Stomach (tissue), 9 donors: ENCODE results near the gene RFPL2. TPM values are rescaled to one million over a fixed set of nuclear protein-coding genes. Genes with fewer than 3 reads are reported as not detected.
"Not testable (repeated sequence)": the region's sequence is repeated elsewhere in the genome, so short reads cannot be mapped to it uniquely, and the experiment has no call there.

Experiments
- DNase-seq, 2 donors: peaks; one replicate each; pipeline versions ENCODE4 v3.0.0 to v3.0.0-alpha.2; 2013 to 2019
- H3K27ac ChIP-seq, 5 donors: fragments of 200-600 bp in 4 of 5; sonication (generic) in 4 of 5; one replicate each; pipeline ENCODE4 v1.5.1; 2013 to 2019; ENCODE audit warnings: mild to moderate bottlenecking in 1 of 5, moderate library complexity in 1 of 5
- H3K27me3 ChIP-seq, 3 donors: fragments of 200-600 bp; sonication (generic); one replicate each; pipeline ENCODE4 v1.5.1; 2017 to 2019; ENCODE audit warnings: mixed run types in 1 of 3
- H3K36me3 ChIP-seq, 4 donors: fragments of 200-600 bp; sonication (generic); 1 replicate in 3 of 4; 2 replicates in 1 of 4; pipeline ENCODE4 v1.5.1; 2016 to 2019
- H3K4me1 ChIP-seq, 4 donors: fragments of 200-600 bp; sonication (generic); one replicate each; pipeline ENCODE4 v1.5.1; 2016 to 2019
- H3K4me3 ChIP-seq, 4 donors: fragments of 200-600 bp; sonication (generic) in 3 of 4; one replicate each; pipeline ENCODE4 v1.5.1; 2016 to 2019; ENCODE audit warnings: mild to moderate bottlenecking in 1 of 4
- H3K9me3 ChIP-seq, 4 donors: fragments of 200-600 bp; sonication (generic); one replicate each; pipeline ENCODE4 v1.5.1; 2016 to 2019
- CTCF ChIP-seq, 7 experiments: fragments of 450-650 bp in 4 of 7; fragments of 200-600 bp in 3 of 7; sonication (generic) in 3 of 7; IDR thresholded peaks; one replicate each; pipeline ENCODE4 v1.5.1; 2016 to 2019; ENCODE audit warnings: antibody characterized with exemption in 7 of 7, control low read depth in 2 of 7, mild to moderate bottlenecking in 1 of 7
- EP300 ChIP-seq: sonication (generic); formaldehyde crosslinking; IDR thresholded peaks from one replicate; pipeline ENCODE4 v1.6.1; 2017; ENCODE audit warnings: antibody characterized with exemption
- POLR2A ChIP-seq, 4 donors: fragments of 450-650 bp; IDR thresholded peaks; one replicate each; pipeline ENCODE4 v1.6.1; 2016; ENCODE audit warnings: antibody characterized with exemption in 4 of 4, control low read depth in 2 of 4, mild to moderate bottlenecking in 1 of 4, moderate library complexity in 1 of 4
- POLR2AphosphoS5 ChIP-seq, 3 donors: sonication (generic); formaldehyde crosslinking; IDR thresholded peaks; one replicate each; pipeline ENCODE4 v1.6.1; 2016; ENCODE audit warnings: antibody characterized with exemption in 3 of 3
- WGBS, 5 donors: extraction: QIAGEN DNeasy Blood & Tissue Kit in 3 of 5; methylation state at CpG; one replicate each; pipeline versions ENCODE4 v1.1.5 to v1.1.7; 2013 to 2018; 5-methylcytosine and 5-hydroxymethylcytosine counted together
- intact Hi-C: fragments of 100-400 bp; cut with DNase I; formaldehyde crosslinking; loops from one replicate; pipeline ENCODE4 v1.15.1; 2023; ENCODE audit warnings: low total_unique reads
- polyA plus RNA-seq, 3 donors: library from polyadenylated mRNA; stranded (reverse); fragments of 200-250 nt; gene quantifications; one replicate each; pipeline ENCODE4 v1.2.3, GENCODE V29; 2013
- total RNA-seq, 5 donors: library from RNA; depleted of rRNA; stranded (reverse); fragments of >200 nt; gene quantifications; one replicate each; pipeline versions ENCODE4 v1.1.0 to v1.2.3, GENCODE V29; 2014 to 2016
- donor health status: healthy with polysubstance abuse.
- donor health status: Bipolar disorder and iron deficiency.
- donor health status: healthy.

RFPL2 gene
- total and polyA plus RNA-seq, 8 donors: not detected

- 79 to 84% (median 83%) methylated on average over 11 of the region's 11 CpGs for WGBS, 5 donors
These were observed 29.8 kb downstream of the RFPL2 start for GRCh38 chr22:32175115-32175514.

GRCh38 chr22:32165681-32166080 is 39.2 kb downstream of the RFPL2 start:
- 67 to 75% (median 72%) methylated on average over 6 of the region's 6 CpGs for WGBS, 5 donors
- TF ChIP-seq POLR2AphosphoS5 (IDR thresholded peaks at IDR 0.05) (no peak), POLR2A (IDR thresholded peaks at IDR 0.05) (no peak), EP300 (no peak), CTCF (IDR thresholded peaks at IDR 0.05) (no peak)
- Histone ChIP-seq H3K36me3 (no peaks in the 10 kb centered on the region), H3K9me3 (no peaks in the 10 kb centered on the region), H3K4me1 (no peaks in the 10 kb centered on the region), H3K27me3 (peaks cover 0 to 20% (median 0%) of the 10 kb centered on the region in 3 donors), H3K4me3 (no peak overlapping the region), H3K27ac (no peak overlapping the region)
- DNase-seq: no peak
- intact Hi-C loops: no loop called here

More at GRCh38 chr22:32175115-32175514, 29.8 kb downstream of the RFPL2 start:
- Histone ChIP-seq H3K27ac (no peak overlapping the region), H3K4me3 (no peak overlapping the region), H3K4me1 (peaks cover 0 to 10% (median 6%) of the 10 kb centered on the region in 4 donors), H3K9me3 (peaks cover 0 to 7% (median 0%) of the 10 kb centered on the region in 4 donors), H3K27me3 (peaks cover 14 to 73% (median 46%) of the 10 kb centered on the region in 3 donors), H3K36me3 (no peaks in the 10 kb centered on the region)
- no peak for DNase-seq
- intact Hi-C loops: no loop called here
- TF ChIP-seq CTCF (IDR thresholded peaks at IDR 0.05) (no peak), EP300 (no peak), POLR2AphosphoS5 (IDR thresholded peaks at IDR 0.05) (no peak), POLR2A (IDR thresholded peaks at IDR 0.05) (no peak)

GRCh38 chr22:32164075-32164860 is 40.6 kb downstream of the RFPL2 start:
- Histone ChIP-seq H3K27ac (no peak overlapping the region), H3K4me3 (no peak overlapping the region), H3K36me3 (no peaks in the 10 kb centered on the region), H3K4me1 (no peaks in the 10 kb centered on the region), H3K27me3 (peaks cover 0 to 22% (median 0%) of the 10 kb centered on the region in 3 donors), H3K9me3 (no peaks in the 10 kb centered on the region)
- TF ChIP-seq POLR2A (IDR thresholded peaks at IDR 0.05) (no peak), EP300 (no peak), CTCF (IDR thresholded peaks at IDR 0.05) (no peak), POLR2AphosphoS5 (IDR thresholded peaks at IDR 0.05) (no peak)
- WGBS, 5 donors: 36 to 47% (median 39%) methylated on average over 6 of the region's 6 CpGs
- intact Hi-C loops: no loop called here
- DNase-seq: no peak

- H3K4me3 ChIP-seq, intact Hi-C loops, DNase-seq, H3K36me3 ChIP-seq, H3K27ac ChIP-seq, H3K9me3 ChIP-seq, H3K4me1 ChIP-seq: not testable (repeated sequence)
- WGBS, 5 donors: 70 to 80% (median 75%) methylated on average over 5 of the region's 5 CpGs
- peaks cover 0 to 20% (median 0%) of the 10 kb centered on the region in 3 donors for H3K27me3 ChIP-seq
These were observed 44.5 kb downstream of the RFPL2 start for GRCh38 chr22:32160411-32160810.
